ENCODE data around the gene ZNF385C. TPM values are rescaled to one million over a fixed set of nuclear protein-coding genes. Genes with fewer than 3 reads are reported as not detected.

ZNF385C gene
- total RNA-seq, 1 experiment from 2014 or later: 1.1 TPM

DNA sequence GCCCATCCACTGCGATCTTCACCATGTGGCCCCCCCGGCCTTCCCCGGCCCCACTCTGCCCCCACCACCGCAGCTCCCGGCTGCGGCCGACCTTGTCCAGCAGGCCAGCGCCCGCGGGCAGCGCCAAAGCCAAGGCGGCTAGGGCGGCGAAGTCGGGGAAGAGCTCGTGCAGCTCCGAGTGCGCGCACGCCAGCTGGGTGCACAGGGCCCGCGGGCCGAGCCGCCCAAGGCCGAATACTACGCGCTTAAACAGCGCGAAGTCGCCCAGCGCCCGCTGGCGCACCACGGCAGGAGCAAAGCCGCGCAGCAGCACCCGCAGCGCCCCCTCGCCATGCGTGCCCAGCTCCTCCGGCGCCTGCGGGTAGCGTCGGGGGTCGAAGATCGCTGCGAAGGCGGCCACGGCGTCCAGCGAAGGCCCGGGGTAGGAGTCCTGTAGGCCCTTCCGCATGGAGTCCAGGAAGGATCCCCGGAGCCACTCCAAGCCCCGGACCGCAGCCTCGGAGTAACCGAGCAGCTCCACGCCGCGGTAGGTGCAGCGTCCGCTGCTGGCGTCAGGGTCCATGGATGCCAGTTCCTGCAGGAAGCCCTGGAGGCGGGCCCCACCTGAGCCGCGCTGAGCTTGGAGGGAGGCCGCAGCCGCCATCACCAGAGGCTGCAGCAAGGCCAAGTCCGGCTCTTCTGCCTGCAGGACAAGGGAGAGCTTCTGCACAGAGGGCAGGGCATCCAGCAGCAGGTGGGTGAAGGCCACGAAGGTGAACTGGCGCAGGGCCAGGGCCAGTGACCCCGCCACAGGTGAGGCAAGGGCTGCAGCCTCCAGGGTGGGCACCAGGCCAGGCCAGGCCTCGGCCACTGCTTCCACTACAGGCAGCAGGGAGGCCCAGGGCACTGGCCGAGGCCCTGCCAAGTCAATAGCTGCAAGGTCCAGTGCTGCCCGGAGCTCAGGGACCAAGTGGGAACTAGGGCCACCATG lies 58.2 kb downstream of the ZNF385C start:
- intact Hi-C loops (cut with micrococcal nuclease): no loop called here
- Histone ChIP-seq H3K9me2 (ENCODE audit: insufficient read depth) (no peaks in the 10 kb centered on the region), H3K36me3 (ENCODE audit: control insufficient read depth in 1 of 2, insufficient read depth in 2 of 2, low read length in 2 of 2) (no peaks in the 10 kb centered on the region), H3K27ac (ENCODE audit: low read depth, low read length) (no peak overlapping the region), H3K4me3 (replicated peaks in 1 of 2; ENCODE audit: low read depth in 1 of 2, low read length in 2 of 2) (no peak overlapping the region), H2AFZ (ENCODE audit: low read depth, low read length, poor library complexity, severe bottlenecking) (no peak overlapping the region), H3K4me2 (ENCODE audit: low read length) (no peak overlapping the region), H4K20me1 (ENCODE audit: insufficient read depth) (no peaks in the 10 kb centered on the region), H3K27me3 (ENCODE audit: insufficient read depth, low read length) (no peaks in the 10 kb centered on the region), H3K4me1 (ENCODE audit: control insufficient read depth in 1 of 2, insufficient read depth in 2 of 2, low read length in 2 of 2) (no peaks in the 10 kb centered on the region), H3K9me3 (ENCODE audit: control insufficient read depth in 1 of 2, insufficient read depth in 1 of 2, low read depth in 1 of 2, low read length in 2 of 2) (no peaks in the 10 kb centered on the region), H3K9ac (ENCODE audit: low read length) (no peak overlapping the region), H3K79me2 (ENCODE audit: insufficient read depth, low read length) (no peaks in the 10 kb centered on the region)
- no peak for TF ChIP-seq ZFX (IDR thresholded peaks at IDR 0.05)
- TF ChIP-seq REST (IDR thresholded peaks at IDR 0.05; ENCODE audit: low read depth): no peak
- RAD21 ChIA-PET (ENCODE audit: low non-redundant PET in 1 of 2, low total read pairs in 2 of 2, uncharacterized antibody in 2 of 2, unreplicated experiment in 2 of 2): no interaction called here
- no peak for ATAC-seq
- CTCF ChIA-PET: interaction anchor here (1.7 to 1.8 kb wide), 2 partner anchors 9 to 12 kb away, joined by 4 read pairs; no protein-coding TSS in a partner anchor
- POLR2A ChIA-PET: interaction anchor here (1.0 to 1.2 kb wide), 3 partner anchors 9 to 20 kb away, joined by 3 read pairs; partner anchors contain the start of gene NKIRAS2
- BruUV-seq (replicated peaks): no TSS peak
- no peak for DNase-seq (ENCODE audit: low read depth, low spot score)
